ENCODE results near the gene ITM2C.

ITM2C gene

DNA sequence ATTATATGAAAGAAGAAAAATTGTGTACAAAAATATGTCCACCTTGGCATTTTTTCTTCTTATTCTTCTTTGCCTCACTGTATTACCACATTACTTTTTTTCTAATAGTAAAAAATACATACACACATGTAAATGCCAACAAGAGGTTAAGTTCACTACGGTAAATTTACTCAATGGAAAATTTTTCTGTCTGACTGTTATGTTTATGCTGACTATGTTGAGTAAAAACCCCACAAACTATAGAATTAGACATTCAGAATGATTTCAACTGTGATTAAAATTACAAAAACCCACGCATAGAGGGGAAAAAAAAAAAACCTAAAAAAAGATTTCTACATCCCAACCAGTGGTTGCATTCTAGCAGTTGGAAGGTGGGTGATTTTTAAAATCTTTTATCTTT is 54.9 kb downstream of the ITM2C start:
- Histone ChIP-seq H3K4me2 (ENCODE audit: low read length) (no peak overlapping the region), H3K9me2 (replicated peaks; ENCODE audit: control insufficient read depth, low read length) (no peaks in the 10 kb centered on the region), H3K79me2 (ENCODE audit: control insufficient read depth, low read length) (no peaks in the 10 kb centered on the region), H4K20me1 (ENCODE audit: control insufficient read depth, insufficient read depth, low read depth, low read length) (no peaks in the 10 kb centered on the region), H3K9me3 (ENCODE audit: control insufficient read depth, insufficient read depth, low read length) (no peaks in the 10 kb centered on the region), H3K36me3 (ENCODE audit: control insufficient read depth, low read length) (no peaks in the 10 kb centered on the region), H3K4me1 (ENCODE audit: control insufficient read depth, low read length) (peaks cover 7% of the 10 kb centered on the region), H3K27me3 (ENCODE audit: control insufficient read depth, low read length) (peaks cover 34% of the 10 kb centered on the region), H3F3A (ENCODE audit: control insufficient read depth, insufficient read depth) (no peaks in the 10 kb centered on the region), H3K27ac (ENCODE audit: low read depth, low read length) (no peak overlapping the region), H3K4me3 (ENCODE audit: low read length) (no peak overlapping the region)
- TF ChIP-seq CTCF (IDR thresholded peaks at IDR 0.05; ENCODE audit: low read depth, low read length, poor library complexity, severe bottlenecking) (no peak), EZH2phosphoT487 (IDR thresholded peaks at IDR 0.05; ENCODE audit: borderline replicate concordance, low read length) (no peak)

DNA sequence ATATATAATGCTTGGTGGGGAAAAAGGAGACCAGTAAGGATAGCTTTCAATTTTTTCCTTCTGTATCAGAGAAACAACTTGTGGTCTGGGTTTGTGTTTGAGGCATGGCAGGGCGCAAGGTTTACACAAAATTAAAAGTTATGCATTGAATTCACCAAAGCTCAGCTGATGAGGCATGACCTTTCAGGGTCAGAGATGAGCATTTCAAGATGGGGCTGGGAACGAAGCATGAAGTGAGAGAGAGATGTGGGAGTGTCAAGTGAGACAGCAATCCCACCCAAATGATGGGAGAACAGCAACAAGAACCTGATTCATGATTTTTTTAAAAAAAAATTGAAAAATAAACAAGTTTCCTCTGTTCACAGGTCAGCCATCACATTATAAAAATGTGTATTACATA is 55.4 kb downstream of the ITM2C start:
- H3K27ac ChIP-seq (ENCODE audit: low read depth, low read length) = no peak overlapping the region
- no peaks in the 10 kb centered on the region for H3K9me2 ChIP-seq (replicated peaks; ENCODE audit: control insufficient read depth, low read length)
- no peaks in the 10 kb centered on the region for H3K9me3 ChIP-seq (ENCODE audit: control insufficient read depth, insufficient read depth, low read length)
- H3K4me2 ChIP-seq (ENCODE audit: low read length) = no peak overlapping the region
- H4K20me1 ChIP-seq (ENCODE audit: control insufficient read depth, insufficient read depth, low read depth, low read length) = no peaks in the 10 kb centered on the region
- no peaks in the 10 kb centered on the region for H3K36me3 ChIP-seq (ENCODE audit: control insufficient read depth, low read length)
- peaks cover 12% of the 10 kb centered on the region for H3K4me1 ChIP-seq (ENCODE audit: control insufficient read depth, low read length)
- TF ChIP-seq CTCF (IDR thresholded peaks at IDR 0.05; ENCODE audit: low read depth, low read length, poor library complexity, severe bottlenecking) (no peak), EZH2phosphoT487 (IDR thresholded peaks at IDR 0.05; ENCODE audit: borderline replicate concordance, low read length) (no peak)
- H3F3A ChIP-seq (ENCODE audit: control insufficient read depth, insufficient read depth) = no peaks in the 10 kb centered on the region
- H3K27me3 ChIP-seq (ENCODE audit: control insufficient read depth, low read length) = peaks cover 30% of the 10 kb centered on the region
- no peaks in the 10 kb centered on the region for H3K79me2 ChIP-seq (ENCODE audit: control insufficient read depth, low read length)
- no peak overlapping the region for H3K4me3 ChIP-seq (ENCODE audit: low read length)

- Histone ChIP-seq H3F3A (ENCODE audit: control insufficient read depth, insufficient read depth) (no peaks in the 10 kb centered on the region), H3K4me2 (ENCODE audit: low read length) (no peak overlapping the region), H3K9me2 (replicated peaks; ENCODE audit: control insufficient read depth, low read length) (no peaks in the 10 kb centered on the region), H3K9me3 (ENCODE audit: control insufficient read depth, insufficient read depth, low read length) (no peaks in the 10 kb centered on the region), H4K20me1 (ENCODE audit: control insufficient read depth, insufficient read depth, low read depth, low read length) (no peaks in the 10 kb centered on the region), H3K4me1 (ENCODE audit: control insufficient read depth, low read length) (peaks cover 20% of the 10 kb centered on the region), H3K27ac (ENCODE audit: low read depth, low read length) (no peak overlapping the region), H3K79me2 (ENCODE audit: control insufficient read depth, low read length) (no peaks in the 10 kb centered on the region), H3K4me3 (ENCODE audit: low read length) (no peak overlapping the region), H3K36me3 (ENCODE audit: control insufficient read depth, low read length) (no peaks in the 10 kb centered on the region), H3K27me3 (ENCODE audit: control insufficient read depth, low read length) (peaks cover 28% of the 10 kb centered on the region)
- no peak for TF ChIP-seq CTCF (IDR thresholded peaks at IDR 0.05; ENCODE audit: low read depth, low read length, poor library complexity, severe bottlenecking)
- no peak for TF ChIP-seq EZH2phosphoT487 (IDR thresholded peaks at IDR 0.05; ENCODE audit: borderline replicate concordance, low read length)
These were observed 57.3 kb downstream of the ITM2C start for GRCh38 chr2:230921806-230922595.
